ENCODE measurements around the gene COX7A2. TPM values are rescaled to one million over a fixed set of nuclear protein-coding genes. Genes with fewer than 3 reads are reported as not detected.

Gene COX7A2
- polyA plus RNA-seq, 1 donor (not counting 4 experiments of a cell fraction or from before 2014, with no cell fraction given): 474 TPM

- no peak for TF ChIP-seq EZH2 (IDR thresholded peaks at IDR 0.05; ENCODE audit: low read length)
- TF ChIP-seq CTCF (optimal IDR thresholded peaks at IDR 0.05 in 1 of 3, IDR thresholded peaks at IDR 0.05 in 1 of 3, conservative IDR thresholded peaks at IDR 0.05 in 1 of 3; ENCODE audit: extremely low read depth in 1 of 3, insufficient read depth in 2 of 3, low read length in 3 of 3): no peak
- DNase-seq (ENCODE audit: low read depth, low spot score) (no peak), FAIRE-seq (no peak)
- H3K9me1 ChIP-seq (ENCODE audit: control insufficient read depth, extremely low read depth, insufficient read depth, low read length): no peaks in the 10 kb centered on the region
- no peaks in the 10 kb centered on the region for H3K9me3 ChIP-seq (ENCODE audit: control insufficient read depth, low read depth, low read length)
- no peaks in the 10 kb centered on the region for H3K27me3 ChIP-seq (ENCODE audit: control insufficient read depth, extremely low read depth, insufficient read depth, low read length)
- no peaks in the 10 kb centered on the region for H3K79me2 ChIP-seq (ENCODE audit: control insufficient read depth, insufficient read depth, low read length)
- no peak overlapping the region for H3K9ac ChIP-seq (ENCODE audit: control insufficient read depth, extremely low read depth, insufficient read depth, low read length)
- no peak overlapping the region for H3K4me2 ChIP-seq (ENCODE audit: control insufficient read depth, extremely low read depth, insufficient read depth, low read depth, low read length)
- peak overlapping the region; percentile 16 for H2AFZ ChIP-seq (ENCODE audit: control insufficient read depth, low read length)
- H3K4me3 ChIP-seq (ENCODE audit: control insufficient read depth in 2 of 3, extremely low read depth in 1 of 3, insufficient read depth in 2 of 3, low read depth in 1 of 3, low read length in 3 of 3): no peak overlapping the region
- peaks cover 3% of the 10 kb centered on the region for H3K4me1 ChIP-seq (ENCODE audit: control insufficient read depth, extremely low read depth, insufficient read depth, low read length)
- H4K20me1 ChIP-seq (ENCODE audit: control insufficient read depth, extremely low read depth, insufficient read depth, low read length): no peaks in the 10 kb centered on the region
- no peak overlapping the region for H3K27ac ChIP-seq (ENCODE audit: control insufficient read depth, insufficient read depth, low read length)
- H3K36me3 ChIP-seq (ENCODE audit: control insufficient read depth in 2 of 2, extremely low read depth in 1 of 2, insufficient read depth in 2 of 2, low read length in 2 of 2): no peaks in the 10 kb centered on the region
- dilution Hi-C loops (cut with MboI; ENCODE audit: extremely low pct_ligation_motif_present, low sequenced_read_pairs): no loop called here
Measured at GRCh38 chr6:75220357-75220756, 23.2 kb downstream of the COX7A2 start.

- no peaks in the 10 kb centered on the region for H3K9me1 ChIP-seq (ENCODE audit: control insufficient read depth, extremely low read depth, insufficient read depth, low read length)
- no peaks in the 10 kb centered on the region for H3K36me3 ChIP-seq (ENCODE audit: control insufficient read depth in 2 of 2, extremely low read depth in 1 of 2, insufficient read depth in 2 of 2, low read length in 2 of 2)
Measured at GRCh38 chr6:75219263-75219662, 24.3 kb downstream of the COX7A2 start.

More at GRCh38 chr6:75219263-75219662, 24.3 kb downstream of the COX7A2 start:
- TF ChIP-seq EZH2 (IDR thresholded peaks at IDR 0.05; ENCODE audit: low read length) (no peak), CTCF (optimal IDR thresholded peaks at IDR 0.05 in 1 of 3, IDR thresholded peaks at IDR 0.05 in 1 of 3, conservative IDR thresholded peaks at IDR 0.05 in 1 of 3; ENCODE audit: extremely low read depth in 1 of 3, insufficient read depth in 2 of 3, low read length in 3 of 3) (no peak)
- H3K4me3 ChIP-seq (ENCODE audit: control insufficient read depth in 2 of 3, extremely low read depth in 1 of 3, insufficient read depth in 2 of 3, low read depth in 1 of 3, low read length in 3 of 3): no peak overlapping the region
- H2AFZ ChIP-seq (ENCODE audit: control insufficient read depth, low read length): no peak overlapping the region
- H3K79me2 ChIP-seq (ENCODE audit: control insufficient read depth, insufficient read depth, low read length): no peaks in the 10 kb centered on the region
- H4K20me1 ChIP-seq (ENCODE audit: control insufficient read depth, extremely low read depth, insufficient read depth, low read length): no peaks in the 10 kb centered on the region
- no peak overlapping the region for H3K4me2 ChIP-seq (ENCODE audit: control insufficient read depth, extremely low read depth, insufficient read depth, low read depth, low read length)
- dilution Hi-C loops (cut with MboI; ENCODE audit: extremely low pct_ligation_motif_present, low sequenced_read_pairs): no loop called here
- no peak overlapping the region for H3K27ac ChIP-seq (ENCODE audit: control insufficient read depth, insufficient read depth, low read length)
- no peak overlapping the region for H3K9ac ChIP-seq (ENCODE audit: control insufficient read depth, extremely low read depth, insufficient read depth, low read length)
- no peak for DNase-seq (ENCODE audit: low read depth, low spot score)
- peaks cover 9% of the 10 kb centered on the region for H3K4me1 ChIP-seq (ENCODE audit: control insufficient read depth, extremely low read depth, insufficient read depth, low read length)
- no peak for FAIRE-seq
- H3K9me3 ChIP-seq (ENCODE audit: control insufficient read depth, low read depth, low read length): no peaks in the 10 kb centered on the region
- H3K27me3 ChIP-seq (ENCODE audit: control insufficient read depth, extremely low read depth, insufficient read depth, low read length): no peaks in the 10 kb centered on the region

Data from keratinocyte (primary cell).